HepG2 (cell line): ENCODE results near the gene MEPCE. TPM values are rescaled to one million over a fixed set of nuclear protein-coding genes. Genes with fewer than 3 reads are reported as not detected.

Experiments used
- CCDC6 ChIP-seq: sonication (generic); formaldehyde crosslinking; IDR thresholded peaks from 2 replicates; pipeline ENCODE4 v1.8.1; 2022; ENCODE audit warnings: mild to moderate bottlenecking, missing genetic modification reagents, moderate library complexity
- FOXM1 ChIP-seq: sonication (generic); formaldehyde crosslinking; IDR thresholded peaks from 2 replicates; pipeline ENCODE4 v1.5.0; 2020; ENCODE audit warnings: missing genetic modification reagents
- HES4 ChIP-seq: sonication (generic); formaldehyde crosslinking; IDR thresholded peaks from 2 replicates; pipeline ENCODE4 v1.9.0; 2021; ENCODE audit warnings: mild to moderate bottlenecking, missing genetic modification reagents, borderline replicate concordance
- IKZF1 ChIP-seq: fragments of 450-650 bp; IDR thresholded peaks from 2 replicates; pipeline ENCODE4 v1.7.1; 2016
- IKZF4 ChIP-seq: sonication (generic); formaldehyde crosslinking; IDR thresholded peaks from 2 replicates; pipeline ENCODE4 v1.5.1; 2020; ENCODE audit warnings: borderline replicate concordance, mild to moderate bottlenecking, low read depth, missing genetic modification reagents; ENCODE audit errors: not compliant biosample characterization
- NONO ChIP-seq, 2 experiments: fragments of 450-650 bp in 1 of 2; sonication (generic) in 1 of 2; formaldehyde crosslinking in 1 of 2; IDR thresholded peaks in 1 of 2; conservative IDR thresholded peaks in 1 of 2; 2 replicates each; pipeline versions ENCODE4 v1.6.1 to v1.8.0; 2017 to 2022; ENCODE audit warnings: mild to moderate bottlenecking in 1 of 2, missing genetic modification reagents in 1 of 2, moderate library complexity in 1 of 2
- SP2 ChIP-seq: sonication (generic); formaldehyde crosslinking; IDR thresholded peaks from 2 replicates; pipeline ENCODE4 v1.5.1; 2020; ENCODE audit warnings: mild to moderate bottlenecking, missing genetic modification reagents
- ZNF546 ChIP-seq: sonication (generic); formaldehyde crosslinking; conservative IDR thresholded peaks from 2 replicates; pipeline ENCODE4 v1.8.1; 2023; ENCODE audit warnings: mild to moderate bottlenecking, missing genetic modification reagents
- ZNF563 ChIP-seq: sonication (generic); formaldehyde crosslinking; IDR thresholded peaks from 2 replicates; pipeline ENCODE4 v1.8.0; 2022; ENCODE audit warnings: mild to moderate bottlenecking, moderate library complexity, missing genetic modification reagents
- ZNF709 ChIP-seq: sonication (generic); formaldehyde crosslinking; IDR thresholded peaks from 2 replicates; pipeline ENCODE4 v1.5.0; 2020; ENCODE audit warnings: mild to moderate bottlenecking, missing genetic modification reagents
- ZNF777 ChIP-seq: sonication (generic); formaldehyde crosslinking; IDR thresholded peaks from 2 replicates; pipeline ENCODE4 v1.4.0; 2020; ENCODE audit warnings: missing genetic modification reagents
- polyA plus RNA-seq, 8 experiments: library from polyadenylated mRNA; depleted of rRNA in 3 of 8; stranded (reverse) in 7 of 8; unstranded in 1 of 8; fragments of >200 nt; fragmentation: Illumina TruSeq in 4 of 8; extraction: Trizol in 4 of 8; gene quantifications; 2 replicates each; pipeline versions ENCODE4 v1.2.1 to v1.2.3, GENCODE V29; 2011 to 2016; ENCODE audit warnings: low read depth in 4 of 8, missing spikeins in 1 of 8, mixed read lengths in 1 of 8; ENCODE audit not compliant: insufficient read depth in 1 of 8
- total RNA-seq, 5 experiments: library from RNA; depleted of rRNA; stranded (reverse); fragments of >200 nt; fragmentation: Illumina TruSeq; extraction: Trizol; gene quantifications; 2 replicates each; pipeline ENCODE4 v1.2.3, GENCODE V29; 2016; ENCODE audit warnings: low read depth in 1 of 5
- TF ChIP-seq, protein P1 (sequence below): IDR thresholded peaks from 2 replicates; pipeline ENCODE4 v1.4.0; 2020; ENCODE audit warnings: mild to moderate bottlenecking, missing genetic modification reagents
- TF ChIP-seq, protein P2 (sequence below): sonication (generic); formaldehyde crosslinking; IDR thresholded peaks from 2 replicates; pipeline ENCODE4 v1.5.1; 2020; ENCODE audit warnings: missing genetic modification reagents, mild to moderate bottlenecking, borderline replicate concordance
- TF ChIP-seq, protein P3 (sequence below): sonication (generic); formaldehyde crosslinking; conservative IDR thresholded peaks from 2 replicates; pipeline ENCODE4 v1.8.0; 2022; ENCODE audit warnings: mild to moderate bottlenecking, moderate library complexity, missing genetic modification reagents
- TF ChIP-seq, protein P4 (sequence below): sonication (generic); formaldehyde crosslinking; IDR thresholded peaks from 2 replicates; pipeline ENCODE4 v1.4.0; 2020; ENCODE audit warnings: missing genetic modification reagents, mild to moderate bottlenecking, borderline replicate concordance
- TF ChIP-seq, protein P5 (sequence below): IDR thresholded peaks from 2 replicates; pipeline ENCODE4 v1.6.1; 2018; ENCODE audit warnings: missing genetic modification reagents

The MEPCE gene
- total and polyA plus RNA-seq, 2 of the 13 experiments (the other 11 are each of a cell fraction or from before 2014, with no cell fraction given), result 12.3 to 26.0 TPM

DNA sequence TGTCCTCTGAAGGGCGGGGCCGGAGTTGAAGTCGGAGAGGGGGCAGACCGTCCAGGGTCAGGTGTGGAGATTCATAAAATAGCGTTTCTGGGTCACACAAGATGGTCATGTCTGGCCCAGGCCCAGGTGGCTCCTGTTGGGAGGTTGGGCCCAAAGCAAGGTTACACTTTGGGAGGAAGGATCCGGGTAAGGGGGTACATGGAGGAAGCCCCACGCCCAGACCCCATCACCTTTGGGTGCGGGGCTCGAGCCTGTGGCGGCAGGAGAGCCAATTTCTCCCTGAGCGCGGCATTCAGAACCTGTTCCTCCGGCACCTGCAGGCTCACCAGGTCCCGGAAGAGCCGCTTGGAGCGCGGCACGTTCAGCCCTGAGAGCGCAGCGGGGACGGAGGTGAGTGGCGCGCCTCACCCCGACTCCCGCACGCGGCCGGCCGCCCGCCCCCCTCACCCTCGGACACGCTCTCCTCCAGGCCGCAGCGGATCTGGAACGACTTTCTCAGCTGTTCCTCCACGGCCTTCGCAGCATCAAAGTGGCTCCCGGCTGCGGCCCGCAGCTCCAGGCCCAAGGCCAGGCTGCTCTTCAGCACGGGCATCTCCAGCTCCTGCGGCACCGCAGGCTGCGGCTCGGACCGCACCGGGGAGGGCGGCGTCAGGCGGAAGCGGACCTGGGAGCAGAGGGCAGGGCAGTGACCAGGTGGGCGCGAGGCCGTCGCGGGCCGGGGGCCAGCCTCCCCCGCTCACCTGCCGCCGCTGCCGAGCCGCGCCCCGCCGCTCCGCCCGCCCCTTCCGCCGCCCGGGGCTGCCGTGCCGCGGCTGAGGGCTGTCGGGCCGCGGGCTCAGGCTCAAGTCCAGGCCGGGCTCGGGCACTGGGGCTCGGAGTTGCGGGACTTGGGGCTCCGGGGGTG lies 6.0 kb downstream of the MEPCE start (continued):
- TF ChIP-seq ZNF709 (CRISPR knock-in tag) (peak; percentile 38; the same call in 1 of the 2 replicates), SP2 (CRISPR knock-in tag) (no peak), IKZF4 (CRISPR knock-in tag) (peak; percentile 31), NONO (IDR thresholded peaks at IDR 0.05) (no peak), NONO (CRISPR knock-in tag; conservative IDR thresholded peaks at IDR 0.05) (peak; percentile 26), ZNF546 (CRISPR knock-in tag) (no peak), ZNF563 (CRISPR knock-in tag) (0 out of 2 replicates have a peak, but pooled peaks have one; percentile 49), CCDC6 (peak; percentile 78; the same call in 1 of the 2 replicates), ZNF777 (CRISPR knock-in tag) (peak; percentile 44), IKZF1 (no peak), HES4 (CRISPR knock-in tag) (no peak; the same call in none of the 2 replicates), FOXM1 (no peak)
- TF ChIP-seq, protein P1, sequence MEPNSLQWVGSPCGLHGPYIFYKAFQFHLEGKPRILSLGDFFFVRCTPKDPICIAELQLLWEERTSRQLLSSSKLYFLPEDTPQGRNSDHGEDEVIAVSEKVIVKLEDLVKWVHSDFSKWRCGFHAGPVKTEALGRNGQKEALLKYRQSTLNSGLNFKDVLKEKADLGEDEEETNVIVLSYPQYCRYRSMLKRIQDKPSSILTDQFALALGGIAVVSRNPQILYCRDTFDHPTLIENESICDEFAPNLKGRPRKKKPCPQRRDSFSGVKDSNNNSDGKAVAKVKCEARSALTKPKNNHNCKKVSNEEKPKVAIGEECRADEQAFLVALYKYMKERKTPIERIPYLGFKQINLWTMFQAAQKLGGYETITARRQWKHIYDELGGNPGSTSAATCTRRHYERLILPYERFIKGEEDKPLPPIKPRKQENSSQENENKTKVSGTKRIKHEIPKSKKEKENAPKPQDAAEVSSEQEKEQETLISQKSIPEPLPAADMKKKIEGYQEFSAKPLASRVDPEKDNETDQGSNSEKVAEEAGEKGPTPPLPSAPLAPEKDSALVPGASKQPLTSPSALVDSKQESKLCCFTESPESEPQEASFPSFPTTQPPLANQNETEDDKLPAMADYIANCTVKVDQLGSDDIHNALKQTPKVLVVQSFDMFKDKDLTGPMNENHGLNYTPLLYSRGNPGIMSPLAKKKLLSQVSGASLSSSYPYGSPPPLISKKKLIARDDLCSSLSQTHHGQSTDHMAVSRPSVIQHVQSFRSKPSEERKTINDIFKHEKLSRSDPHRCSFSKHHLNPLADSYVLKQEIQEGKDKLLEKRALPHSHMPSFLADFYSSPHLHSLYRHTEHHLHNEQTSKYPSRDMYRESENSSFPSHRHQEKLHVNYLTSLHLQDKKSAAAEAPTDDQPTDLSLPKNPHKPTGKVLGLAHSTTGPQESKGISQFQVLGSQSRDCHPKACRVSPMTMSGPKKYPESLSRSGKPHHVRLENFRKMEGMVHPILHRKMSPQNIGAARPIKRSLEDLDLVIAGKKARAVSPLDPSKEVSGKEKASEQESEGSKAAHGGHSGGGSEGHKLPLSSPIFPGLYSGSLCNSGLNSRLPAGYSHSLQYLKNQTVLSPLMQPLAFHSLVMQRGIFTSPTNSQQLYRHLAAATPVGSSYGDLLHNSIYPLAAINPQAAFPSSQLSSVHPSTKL, result peak; percentile 19; the same call in 1 of the 2 replicates
- TF ChIP-seq, protein P2, sequence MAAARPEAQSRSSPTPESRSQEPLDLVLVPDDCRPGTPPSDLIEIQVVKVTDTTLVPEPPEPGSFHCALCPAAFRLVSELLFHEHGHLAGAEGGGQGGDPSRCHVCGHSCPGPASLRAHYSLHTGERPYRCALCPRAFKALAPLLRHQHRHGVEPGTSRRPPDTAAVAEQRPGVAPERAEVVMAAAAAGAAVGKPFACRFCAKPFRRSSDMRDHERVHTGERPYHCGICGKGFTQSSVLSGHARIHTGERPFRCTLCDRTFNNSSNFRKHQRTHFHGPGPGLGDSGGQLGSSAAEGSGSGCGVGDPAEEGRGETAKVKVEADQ (CRISPR knock-in tag), result 0 out of 2 replicates have a peak, but pooled peaks have one; percentile 0
- TF ChIP-seq, protein P3, sequence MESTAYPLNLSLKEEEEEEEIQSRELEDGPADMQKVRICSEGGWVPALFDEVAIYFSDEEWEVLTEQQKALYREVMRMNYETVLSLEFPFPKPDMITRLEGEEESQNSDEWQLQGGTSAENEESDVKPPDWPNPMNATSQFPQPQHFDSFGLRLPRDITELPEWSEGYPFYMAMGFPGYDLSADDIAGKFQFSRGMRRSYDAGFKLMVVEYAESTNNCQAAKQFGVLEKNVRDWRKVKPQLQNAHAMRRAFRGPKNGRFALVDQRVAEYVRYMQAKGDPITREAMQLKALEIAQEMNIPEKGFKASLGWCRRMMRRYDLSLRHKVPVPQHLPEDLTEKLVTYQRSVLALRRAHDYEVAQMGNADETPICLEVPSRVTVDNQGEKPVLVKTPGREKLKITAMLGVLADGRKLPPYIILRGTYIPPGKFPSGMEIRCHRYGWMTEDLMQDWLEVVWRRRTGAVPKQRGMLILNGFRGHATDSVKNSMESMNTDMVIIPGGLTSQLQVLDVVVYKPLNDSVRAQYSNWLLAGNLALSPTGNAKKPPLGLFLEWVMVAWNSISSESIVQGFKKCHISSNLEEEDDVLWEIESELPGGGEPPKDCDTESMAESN, result peak; percentile 65
- TF ChIP-seq, protein P4, sequence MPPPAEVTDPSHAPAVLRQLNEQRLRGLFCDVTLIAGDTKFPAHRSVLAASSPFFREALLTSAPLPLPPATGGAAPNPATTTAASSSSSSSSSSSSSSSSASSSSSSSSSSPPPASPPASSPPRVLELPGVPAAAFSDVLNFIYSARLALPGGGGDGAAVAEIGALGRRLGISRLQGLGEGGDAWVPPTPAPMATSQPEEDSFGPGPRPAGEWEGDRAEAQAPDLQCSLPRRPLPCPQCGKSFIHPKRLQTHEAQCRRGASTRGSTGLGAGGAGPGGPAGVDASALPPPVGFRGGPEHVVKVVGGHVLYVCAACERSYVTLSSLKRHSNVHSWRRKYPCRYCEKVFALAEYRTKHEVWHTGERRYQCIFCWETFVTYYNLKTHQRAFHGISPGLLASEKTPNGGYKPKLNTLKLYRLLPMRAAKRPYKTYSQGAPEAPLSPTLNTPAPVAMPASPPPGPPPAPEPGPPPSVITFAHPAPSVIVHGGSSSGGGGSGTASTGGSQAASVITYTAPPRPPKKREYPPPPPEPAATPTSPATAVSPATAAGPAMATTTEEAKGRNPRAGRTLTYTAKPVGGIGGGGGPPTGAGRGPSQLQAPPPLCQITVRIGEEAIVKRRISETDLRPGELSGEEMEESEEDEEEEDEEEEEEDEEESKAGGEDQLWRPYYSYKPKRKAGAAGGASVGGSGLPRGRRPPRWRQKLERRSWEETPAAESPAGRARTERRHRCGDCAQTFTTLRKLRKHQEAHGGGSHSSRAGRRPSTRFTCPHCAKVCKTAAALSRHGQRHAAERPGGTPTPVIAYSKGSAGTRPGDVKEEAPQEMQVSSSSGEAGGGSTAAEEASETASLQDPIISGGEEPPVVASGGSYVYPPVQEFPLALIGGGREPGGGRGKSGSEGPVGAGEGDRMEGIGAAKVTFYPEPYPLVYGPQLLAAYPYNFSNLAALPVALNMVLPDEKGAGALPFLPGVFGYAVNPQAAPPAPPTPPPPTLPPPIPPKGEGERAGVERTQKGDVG (CRISPR knock-in tag), result no peak
- TF ChIP-seq, protein P5, sequence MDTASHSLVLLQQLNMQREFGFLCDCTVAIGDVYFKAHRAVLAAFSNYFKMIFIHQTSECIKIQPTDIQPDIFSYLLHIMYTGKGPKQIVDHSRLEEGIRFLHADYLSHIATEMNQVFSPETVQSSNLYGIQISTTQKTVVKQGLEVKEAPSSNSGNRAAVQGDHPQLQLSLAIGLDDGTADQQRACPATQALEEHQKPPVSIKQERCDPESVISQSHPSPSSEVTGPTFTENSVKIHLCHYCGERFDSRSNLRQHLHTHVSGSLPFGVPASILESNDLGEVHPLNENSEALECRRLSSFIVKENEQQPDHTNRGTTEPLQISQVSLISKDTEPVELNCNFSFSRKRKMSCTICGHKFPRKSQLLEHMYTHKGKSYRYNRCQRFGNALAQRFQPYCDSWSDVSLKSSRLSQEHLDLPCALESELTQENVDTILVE (CRISPR knock-in tag), result no peak
